ENCODE measurements around the gene GRIA3. TPM values are rescaled to one million over a fixed set of nuclear protein-coding genes. Genes with fewer than 3 reads are reported as not detected.

Gene GRIA3
- total RNA-seq, 1 donor from 2014 or later, result 4.6 TPM

DNA sequence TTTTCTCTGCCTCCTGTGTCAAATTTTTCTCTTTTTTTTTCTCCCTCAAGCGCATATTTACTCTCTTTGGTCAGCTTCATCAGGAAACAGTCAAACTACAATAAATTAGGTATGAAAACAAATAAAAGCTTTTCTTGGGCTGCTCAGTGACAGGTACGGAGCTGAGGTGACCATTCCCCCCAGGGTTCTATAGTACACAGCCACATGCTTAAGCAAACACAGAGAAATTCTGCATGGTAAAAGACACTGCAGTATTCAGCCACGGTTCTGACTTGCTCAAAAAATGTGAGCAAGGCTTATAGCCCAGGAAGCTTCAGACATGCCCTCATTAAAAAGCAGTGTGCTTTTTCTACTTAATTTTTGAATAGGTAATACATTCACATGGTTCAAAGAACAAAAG, 138.5 kb downstream of the GRIA3 start:
- H3K4me3 Mint-ChIP-seq, result no peak overlapping the region

DNA sequence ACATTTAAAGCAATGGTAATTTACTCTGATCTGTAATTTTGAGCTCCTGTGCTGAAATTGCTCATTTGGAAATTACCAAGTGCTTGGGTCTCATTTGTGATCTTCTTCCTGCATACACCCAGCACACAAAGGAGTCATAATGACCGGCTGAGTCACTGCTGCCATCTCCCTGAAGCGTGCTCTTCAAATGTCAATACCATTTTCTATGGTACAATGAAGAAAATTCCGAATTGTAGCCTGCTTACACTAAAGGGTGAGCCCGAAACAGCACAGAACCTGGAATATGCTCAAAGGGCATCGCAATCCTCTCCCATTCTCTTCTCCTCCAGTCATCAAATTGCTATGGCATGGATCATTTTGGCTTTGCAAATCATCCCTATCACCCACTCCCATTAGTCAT, 140.5 kb downstream of the GRIA3 start:
- no peaks in the 10 kb centered on the region for H3K79me2 ChIP-seq (ENCODE audit: low read depth)
- Mint-ChIP-seq H3K4me1 (peaks cover 8% of the 10 kb centered on the region), H3K27ac (no peak overlapping the region), H3K4me3 (no peak overlapping the region), H3K27me3 (ENCODE audit: insufficient read depth, low read depth) (no peaks in the 10 kb centered on the region), H3K9me3 (no peaks in the 10 kb centered on the region), H3K36me3 (no peaks in the 10 kb centered on the region)
- no peak overlapping the region for H3K4me2 ChIP-seq
- H3K9ac ChIP-seq, result no peak overlapping the region
- H2AFZ ChIP-seq (replicated peaks), result no peak overlapping the region
- TF ChIP-seq EZH2 (IDR thresholded peaks at IDR 0.05) (no peak), EZH2phosphoT487 (IDR thresholded peaks at IDR 0.05) (no peak)
- TF ChIP-seq, protein P1, sequence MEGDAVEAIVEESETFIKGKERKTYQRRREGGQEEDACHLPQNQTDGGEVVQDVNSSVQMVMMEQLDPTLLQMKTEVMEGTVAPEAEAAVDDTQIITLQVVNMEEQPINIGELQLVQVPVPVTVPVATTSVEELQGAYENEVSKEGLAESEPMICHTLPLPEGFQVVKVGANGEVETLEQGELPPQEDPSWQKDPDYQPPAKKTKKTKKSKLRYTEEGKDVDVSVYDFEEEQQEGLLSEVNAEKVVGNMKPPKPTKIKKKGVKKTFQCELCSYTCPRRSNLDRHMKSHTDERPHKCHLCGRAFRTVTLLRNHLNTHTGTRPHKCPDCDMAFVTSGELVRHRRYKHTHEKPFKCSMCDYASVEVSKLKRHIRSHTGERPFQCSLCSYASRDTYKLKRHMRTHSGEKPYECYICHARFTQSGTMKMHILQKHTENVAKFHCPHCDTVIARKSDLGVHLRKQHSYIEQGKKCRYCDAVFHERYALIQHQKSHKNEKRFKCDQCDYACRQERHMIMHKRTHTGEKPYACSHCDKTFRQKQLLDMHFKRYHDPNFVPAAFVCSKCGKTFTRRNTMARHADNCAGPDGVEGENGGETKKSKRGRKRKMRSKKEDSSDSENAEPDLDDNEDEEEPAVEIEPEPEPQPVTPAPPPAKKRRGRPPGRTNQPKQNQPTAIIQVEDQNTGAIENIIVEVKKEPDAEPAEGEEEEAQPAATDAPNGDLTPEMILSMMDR (IDR thresholded peaks at IDR 0.05), result no peak
- no peaks in the 10 kb centered on the region for H3K4me1 ChIP-seq
- H3K27me3 ChIP-seq, result no peaks in the 10 kb centered on the region
- no peaks in the 10 kb centered on the region for H3K9me3 ChIP-seq (ENCODE audit: low read depth)
- DNase-seq (ENCODE audit: low spot score), result no peak
- no peak overlapping the region for H3K27ac ChIP-seq
- H4K20me1 ChIP-seq (ENCODE audit: low read depth), result no peaks in the 10 kb centered on the region
- H3F3A ChIP-seq (ENCODE audit: low read depth), result no peaks in the 10 kb centered on the region
- H3K4me3 ChIP-seq, result no peak overlapping the region
- H3K36me3 ChIP-seq, result no peaks in the 10 kb centered on the region

More for the DNA sequence above, 138.5 kb downstream of the GRIA3 start:
- no peaks in the 10 kb centered on the region for H3K79me2 ChIP-seq (ENCODE audit: low read depth)
- H3K27ac ChIP-seq, result no peak overlapping the region
- no peaks in the 10 kb centered on the region for H3F3A ChIP-seq (ENCODE audit: low read depth)
- Mint-ChIP-seq H3K27me3 (ENCODE audit: insufficient read depth, low read depth) (peaks cover 3% of the 10 kb centered on the region), H3K4me1 (peaks cover 8% of the 10 kb centered on the region), H3K36me3 (no peaks in the 10 kb centered on the region), H3K27ac (no peak overlapping the region), H3K9me3 (no peaks in the 10 kb centered on the region)
- H3K4me1 ChIP-seq, result no peaks in the 10 kb centered on the region
- no peak overlapping the region for H3K4me3 ChIP-seq
- H3K4me2 ChIP-seq, result no peak overlapping the region
- no peak overlapping the region for H2AFZ ChIP-seq (replicated peaks)
- H3K36me3 ChIP-seq, result no peaks in the 10 kb centered on the region
- H4K20me1 ChIP-seq (ENCODE audit: low read depth), result no peaks in the 10 kb centered on the region
- no peaks in the 10 kb centered on the region for H3K9me3 ChIP-seq (ENCODE audit: low read depth)
- H3K9ac ChIP-seq, result no peak overlapping the region
- H3K27me3 ChIP-seq, result no peaks in the 10 kb centered on the region
- DNase-seq (ENCODE audit: low spot score), result no peak
- no peak for TF ChIP-seq EZH2phosphoT487 (IDR thresholded peaks at IDR 0.05)
- TF ChIP-seq, protein P1 (IDR thresholded peaks at IDR 0.05), result no peak

DNA sequence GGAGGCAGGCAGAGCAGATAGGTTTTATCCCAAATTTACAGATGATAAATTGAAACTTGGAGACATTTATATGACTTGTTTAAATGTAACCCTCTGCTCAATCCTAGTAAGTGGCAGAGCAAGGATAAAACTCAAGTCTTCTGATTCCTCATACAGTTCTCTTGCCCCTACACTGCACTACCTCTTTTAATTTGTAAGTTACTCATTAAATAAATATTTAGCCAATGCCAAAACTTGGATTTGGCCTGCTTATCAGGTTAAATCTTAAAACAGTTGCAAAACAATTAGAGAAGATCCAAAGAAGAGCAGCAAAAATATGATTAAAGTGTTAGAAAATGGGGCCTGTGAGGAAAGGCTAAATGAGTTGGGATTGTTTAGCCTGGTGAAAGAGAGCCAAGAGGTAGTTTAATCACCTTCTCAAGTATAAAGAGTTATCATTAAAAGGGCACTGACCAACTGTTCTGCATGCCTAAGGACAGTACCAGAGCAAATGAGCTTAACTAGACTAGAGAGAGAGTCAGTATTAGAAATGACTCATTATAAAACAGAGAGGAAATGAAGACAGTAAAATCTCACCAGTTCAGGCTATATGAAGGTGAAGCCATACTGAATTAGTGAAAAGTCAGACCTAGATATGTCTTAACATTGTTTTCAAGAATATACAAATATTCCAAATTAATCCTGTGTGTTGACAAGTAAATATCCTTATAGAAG, 146.3 kb downstream of the GRIA3 start:
- TF ChIP-seq EZH2phosphoT487 (IDR thresholded peaks at IDR 0.05), result no peak
- TF ChIP-seq, protein P1 (IDR thresholded peaks at IDR 0.05), result no peak
- no peak for TF ChIP-seq EZH2 (IDR thresholded peaks at IDR 0.05)
- H3K27ac Mint-ChIP-seq, result no peak overlapping the region

More for the DNA sequence above, 146.3 kb downstream of the GRIA3 start:
- Histone ChIP-seq H3K79me2 (ENCODE audit: low read depth) (no peaks in the 10 kb centered on the region), H3K9me3 (ENCODE audit: low read depth) (no peaks in the 10 kb centered on the region), H3K9ac (no peak overlapping the region), H2AFZ (replicated peaks) (no peak overlapping the region), H3K27ac (no peak overlapping the region), H3K4me2 (no peak overlapping the region), H3K27me3 (no peaks in the 10 kb centered on the region), H3K36me3 (no peaks in the 10 kb centered on the region), H3K4me3 (no peak overlapping the region), H3K4me1 (no peaks in the 10 kb centered on the region), H3F3A (ENCODE audit: low read depth) (no peaks in the 10 kb centered on the region), H4K20me1 (ENCODE audit: low read depth) (no peaks in the 10 kb centered on the region)
- Mint-ChIP-seq H3K4me3 (no peak overlapping the region), H3K36me3 (no peaks in the 10 kb centered on the region), H3K9me3 (no peaks in the 10 kb centered on the region), H3K4me1 (peaks cover 6% of the 10 kb centered on the region), H3K27me3 (ENCODE audit: insufficient read depth, low read depth) (no peaks in the 10 kb centered on the region)
- no peak for DNase-seq (ENCODE audit: low spot score)

Measured in neural progenitor cell (in vitro differentiated cells).